Hindlimb muscle (tissue), 1 donor: Measurements from ENCODE around the gene CDKN2D. TPM values are rescaled to one million over a fixed set of nuclear protein-coding genes. Genes with fewer than 3 reads are reported as not detected.

Experiments
- DNase-seq: peaks from one replicate; pipeline ENCODE4 v3.0.0-alpha.2; 2013
- polyA plus RNA-seq: library from polyadenylated mRNA; unstranded; fragments of 120-200 nt; gene quantifications from one replicate; pipeline ENCODE4 v1.2.1, GENCODE V29; 2013; ENCODE audit not compliant: insufficient read length

The CDKN2D gene
- 14.4 TPM for polyA plus RNA-seq

DNA sequence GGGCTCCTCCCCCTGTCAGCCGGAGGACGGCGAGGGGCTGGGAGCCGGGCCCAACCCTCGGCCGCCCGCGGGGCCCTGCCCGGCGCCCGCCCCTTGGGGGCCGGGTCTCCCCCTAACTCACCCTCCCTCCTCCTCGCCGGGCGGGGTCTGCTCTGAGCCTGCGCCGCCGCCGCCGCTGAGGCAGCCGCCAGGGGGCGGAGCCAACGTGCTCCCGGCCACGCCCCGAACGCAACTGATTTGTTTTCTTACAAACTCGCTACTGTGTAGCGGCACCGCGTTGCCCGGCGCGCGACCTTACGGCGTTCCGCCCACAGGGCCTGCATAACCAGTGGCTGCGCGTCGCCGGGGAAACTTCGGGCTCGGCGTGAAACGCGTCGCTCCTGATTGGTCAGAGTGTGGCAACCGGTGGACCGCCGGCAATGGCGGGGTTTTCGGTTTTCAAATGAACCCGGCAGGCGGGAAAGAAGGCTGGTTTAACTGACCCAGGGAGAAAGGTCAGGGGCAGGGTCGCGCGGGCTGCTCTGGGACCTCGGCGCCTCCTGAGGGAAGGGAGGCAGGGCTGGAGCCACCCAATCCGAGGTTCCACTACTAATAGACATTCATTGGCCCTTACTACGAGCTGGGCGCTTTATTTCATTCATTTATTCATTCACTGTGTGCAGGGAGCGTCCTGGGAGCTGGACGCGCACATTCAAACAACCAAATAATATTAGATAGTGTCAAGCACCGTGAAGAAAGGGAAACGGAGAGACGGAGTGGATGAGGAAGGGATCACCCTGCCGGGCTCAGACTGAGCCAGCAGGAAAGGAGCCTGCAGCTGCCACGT, at the start of gene CDKN2D:
Gene CDKN2D (minus strand): TSS at position 154 of the 826 bp plus-strand sequence. CDS start 326 bp downstream, outside the sequence.
- peak; percentile 100 for DNase-seq

DNA sequence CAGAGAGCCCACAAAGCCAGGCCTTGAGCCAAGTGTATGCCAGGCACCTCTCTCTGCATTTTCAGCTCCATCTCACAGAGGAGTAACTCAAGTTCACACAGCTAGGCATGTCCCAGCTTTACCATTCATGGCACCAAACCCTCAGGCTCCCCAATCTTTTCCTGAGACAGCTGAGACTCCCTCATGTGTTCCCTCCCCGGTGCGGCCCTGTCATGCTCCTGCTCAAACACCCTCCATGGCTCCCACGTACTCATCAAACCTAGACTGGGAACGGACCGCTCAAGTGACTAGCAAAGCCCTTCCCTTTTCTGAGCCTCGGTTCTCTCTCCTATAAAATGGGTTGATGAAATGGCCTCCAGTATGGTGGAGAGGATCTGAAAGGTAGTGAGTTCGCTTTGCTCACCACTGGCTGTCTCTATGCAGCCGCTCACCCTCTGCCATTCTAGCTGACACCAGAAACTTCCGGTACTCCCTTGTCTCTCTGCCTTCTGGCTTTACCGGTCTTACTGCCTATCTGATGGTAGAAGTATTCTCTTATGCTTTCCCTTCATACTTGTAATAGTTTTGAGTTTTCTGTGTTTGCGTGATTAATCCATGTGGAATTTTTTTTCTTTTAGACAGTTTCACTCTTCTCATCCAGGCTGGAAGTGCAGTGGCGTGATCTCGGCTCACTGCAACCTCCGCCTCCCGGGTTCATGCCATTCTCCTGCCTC, 48.8 kb upstream of the CDKN2D start:
- no peak for DNase-seq

DNA sequence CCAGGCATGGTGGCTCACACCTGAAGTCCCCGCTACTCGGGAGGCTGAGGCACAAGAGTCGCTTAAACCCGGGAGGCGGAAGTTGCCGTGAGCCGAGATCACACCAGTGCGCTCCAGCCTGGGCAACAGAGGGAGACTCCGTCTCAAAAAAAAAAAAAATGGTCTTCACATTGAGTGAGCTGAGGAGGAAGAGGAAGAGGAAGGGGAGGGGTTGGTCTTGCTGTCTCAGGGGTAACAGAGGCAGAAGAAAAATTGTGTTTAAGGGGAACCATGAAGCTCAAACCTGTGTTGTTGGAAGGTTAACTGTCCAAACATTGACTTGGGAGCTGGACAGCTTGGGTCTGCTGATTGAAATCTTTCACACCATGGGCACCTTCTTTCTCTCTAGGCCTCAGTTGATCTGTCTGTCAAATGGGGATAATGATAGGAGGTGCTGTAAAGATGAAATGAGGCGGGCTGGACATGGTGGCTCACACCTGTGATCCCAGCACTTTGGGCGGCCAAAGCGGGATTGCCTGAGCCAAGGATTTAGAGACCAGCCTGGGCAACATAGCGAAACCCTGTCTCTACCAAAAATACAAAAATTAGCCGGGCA, 46.7 kb upstream of the CDKN2D start:
- no peak for DNase-seq

DNA sequence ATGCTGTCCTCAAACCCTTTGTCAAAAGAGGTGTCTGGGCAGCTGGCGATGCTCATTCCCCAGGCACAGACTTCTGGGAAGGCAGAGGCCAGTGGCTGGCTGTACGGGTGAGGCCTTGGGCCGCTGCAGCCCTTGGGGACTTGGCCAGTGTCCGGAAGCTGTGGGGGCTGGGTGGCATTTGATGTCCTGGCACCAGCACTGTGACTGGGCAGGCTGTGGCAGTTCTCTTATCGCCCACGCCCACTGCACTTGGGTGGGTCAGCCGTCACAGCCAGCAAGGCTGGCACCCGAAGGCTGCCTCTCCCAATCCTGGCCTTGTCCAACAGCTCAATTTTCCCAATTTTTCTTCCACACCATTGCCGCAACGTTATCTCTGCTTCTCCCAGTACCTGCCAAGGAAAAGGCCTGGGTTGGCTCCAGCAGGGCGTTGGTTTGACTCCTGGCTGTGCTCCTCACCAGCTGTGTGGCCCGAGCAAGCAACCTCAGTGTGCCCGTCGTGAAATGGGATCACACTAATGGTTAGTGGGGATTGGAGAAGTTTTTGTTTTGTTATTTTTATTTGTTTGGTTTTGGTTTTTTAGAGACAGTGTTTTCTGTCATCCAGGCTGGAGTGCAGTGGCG, 43.8 kb upstream of the CDKN2D start:
- DNase-seq = no peak

DNA sequence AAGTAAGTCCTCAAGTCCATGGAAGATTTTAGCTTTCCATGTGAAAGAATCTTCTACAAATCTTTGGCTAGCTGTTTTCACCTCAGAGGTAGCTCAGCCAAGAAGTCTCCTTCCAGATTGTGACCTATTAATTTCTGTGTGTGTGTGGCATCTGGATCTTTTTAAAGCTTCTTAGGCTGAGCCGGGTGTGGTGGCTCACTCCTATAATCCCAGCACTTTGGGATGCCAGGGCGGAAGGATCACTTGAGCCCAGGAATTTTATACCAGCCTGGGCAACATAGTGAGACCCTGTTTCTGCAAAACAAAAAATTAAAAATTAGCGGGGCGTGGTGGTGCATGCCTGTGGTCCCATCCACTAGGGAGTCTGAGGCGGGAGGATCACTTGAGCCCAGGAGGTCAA, 43.1 kb upstream of the CDKN2D start:
- DNase-seq = no peak

DNA sequence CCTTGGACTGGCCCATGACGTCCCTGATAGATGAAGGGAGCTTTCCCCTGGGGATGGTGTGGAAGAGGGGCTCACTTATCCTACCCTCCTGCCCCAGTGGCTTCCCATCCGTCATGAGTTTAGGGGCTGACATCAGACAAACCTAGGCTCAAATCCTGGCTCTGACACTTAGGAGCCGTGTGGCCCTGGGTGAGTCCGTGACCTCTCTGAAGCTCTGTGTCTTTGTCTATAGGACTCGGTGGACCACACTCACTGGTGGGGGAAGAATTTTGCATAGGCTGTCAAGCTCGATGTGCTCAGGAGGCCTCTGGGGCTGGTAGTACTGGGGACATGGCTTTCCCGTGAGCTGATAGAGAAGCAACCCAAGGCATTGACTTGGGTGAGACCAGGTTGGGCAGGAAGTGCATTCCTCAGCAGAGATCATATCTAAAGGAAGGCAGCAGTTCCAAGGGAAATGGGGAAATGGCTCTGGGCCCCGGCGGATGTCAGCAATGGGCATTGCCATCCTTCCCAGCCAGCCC, 35.7 kb upstream of the CDKN2D start:
- DNase-seq = no peak

DNA sequence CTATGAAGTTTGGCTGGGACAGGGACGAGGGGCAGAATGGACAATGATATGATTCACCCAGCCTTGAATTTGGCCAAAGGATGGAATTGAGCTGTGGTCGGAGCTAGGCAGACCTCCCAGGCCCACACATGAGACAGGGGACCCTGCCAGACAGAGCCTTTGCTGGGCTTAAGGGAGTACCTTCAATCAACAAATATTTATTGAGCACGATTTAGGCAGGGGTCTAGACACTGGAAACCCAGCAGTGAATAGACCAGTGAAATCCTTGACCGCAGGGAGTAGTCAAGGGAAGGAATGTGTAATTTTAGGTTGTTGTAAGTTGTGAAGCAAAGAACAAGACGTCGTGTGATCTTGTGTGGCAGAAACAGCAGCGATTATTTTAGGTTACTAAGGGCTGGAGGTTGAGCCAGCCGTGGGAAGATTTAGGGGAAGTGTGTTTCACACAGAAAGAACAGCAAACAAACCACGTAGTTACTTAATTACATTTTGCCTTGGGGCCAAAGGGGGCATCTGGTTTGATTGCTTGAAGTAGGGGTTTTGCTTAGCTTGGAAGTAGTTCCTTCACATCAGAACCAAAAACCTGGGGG, 35.2 kb upstream of the CDKN2D start:
- DNase-seq = no peak

DNA sequence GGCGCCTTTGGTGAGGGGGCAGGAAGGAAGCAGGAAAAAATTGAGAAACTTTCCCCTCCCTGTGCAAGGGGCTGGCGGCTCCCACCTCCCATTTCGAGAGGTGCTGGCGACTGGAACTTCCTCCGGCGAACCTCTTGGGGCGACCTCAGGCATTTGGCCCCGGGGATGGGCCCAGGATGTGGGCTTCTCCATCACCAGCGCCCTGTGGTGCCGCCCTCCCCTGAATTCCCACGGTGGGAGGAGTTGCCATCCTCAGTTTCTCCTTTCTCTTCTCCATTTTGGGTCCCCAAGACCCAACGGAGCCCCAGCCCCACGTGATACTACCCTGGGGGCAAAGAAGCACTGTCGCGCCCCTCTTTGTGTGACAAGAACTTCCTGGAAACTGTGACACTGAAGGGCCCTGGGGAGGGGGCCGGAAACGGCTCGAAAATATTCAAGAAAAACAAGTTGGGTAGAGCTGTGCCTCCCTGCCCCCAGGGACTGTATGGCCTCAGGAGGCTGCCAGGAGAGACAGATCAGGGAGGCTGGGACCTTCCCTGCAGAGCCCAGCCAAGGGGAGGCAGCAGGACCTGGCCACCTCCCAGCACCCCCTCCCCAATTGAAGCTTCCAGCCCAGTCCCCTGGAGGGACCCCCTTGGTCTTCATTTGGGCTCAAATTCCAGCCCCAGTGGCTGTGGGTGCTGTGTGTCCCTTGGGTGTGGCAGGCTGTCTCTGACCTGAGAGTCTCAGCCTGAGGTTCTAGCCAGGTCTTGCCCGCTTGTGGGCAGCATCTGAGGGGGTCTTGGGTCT, 34.5 kb upstream of the CDKN2D start:
- DNase-seq = no peak

DNA sequence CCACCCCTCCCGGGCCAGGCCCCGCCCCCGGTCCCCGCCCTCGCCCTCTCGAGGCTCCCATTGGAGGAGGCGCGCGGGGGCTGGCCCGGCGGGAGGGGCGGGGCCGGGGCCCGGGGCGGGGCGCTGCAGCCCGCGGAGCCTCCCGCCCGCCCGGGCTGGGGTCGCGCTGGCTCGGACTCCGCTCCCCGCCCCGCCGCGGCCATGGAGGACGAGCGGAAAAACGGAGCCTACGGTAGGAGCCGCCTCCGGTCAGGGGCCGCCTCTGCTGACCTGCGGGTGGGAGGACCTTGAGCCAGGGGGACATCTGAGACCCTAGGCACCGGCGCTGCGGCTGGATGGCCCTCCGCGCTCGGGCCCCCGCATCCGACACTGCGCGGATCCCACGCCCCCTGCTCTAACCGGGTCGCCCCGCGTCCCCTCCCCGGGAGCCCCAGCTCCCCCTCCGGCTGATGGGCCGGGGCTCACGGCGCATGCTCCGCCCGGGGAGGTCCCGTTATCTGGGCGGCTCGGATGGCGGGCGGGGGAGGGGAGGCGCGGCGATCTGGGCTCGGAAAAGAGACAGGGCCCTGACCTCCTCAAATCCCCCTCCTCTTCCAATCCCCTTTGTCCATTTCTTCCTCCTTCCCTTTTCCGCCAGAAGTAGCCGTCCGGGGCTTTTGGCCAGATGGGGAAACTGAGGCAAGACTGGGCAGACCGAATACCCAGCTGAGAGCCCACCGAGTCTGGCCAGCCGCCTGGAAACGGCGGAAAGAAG, 33.7 kb upstream of the CDKN2D start:
- peak; percentile 67 for DNase-seq

DNA sequence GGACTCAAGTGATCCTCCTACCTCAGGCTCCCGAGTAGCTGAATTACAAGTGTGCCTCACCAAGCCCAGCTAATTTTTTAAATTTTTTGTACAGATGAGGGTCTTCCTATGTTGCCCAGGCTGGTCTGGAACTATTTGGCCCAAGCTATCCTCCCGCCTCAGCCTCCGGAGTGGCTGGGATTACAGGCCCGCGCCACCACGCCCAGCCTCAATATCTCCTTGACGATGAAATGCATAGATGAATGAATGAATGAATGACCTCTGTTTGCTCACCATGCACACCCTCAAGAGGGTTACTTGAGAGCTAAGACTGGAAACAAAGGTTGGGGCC, 33.2 kb upstream of the CDKN2D start:
- DNase-seq = no peak

DNA sequence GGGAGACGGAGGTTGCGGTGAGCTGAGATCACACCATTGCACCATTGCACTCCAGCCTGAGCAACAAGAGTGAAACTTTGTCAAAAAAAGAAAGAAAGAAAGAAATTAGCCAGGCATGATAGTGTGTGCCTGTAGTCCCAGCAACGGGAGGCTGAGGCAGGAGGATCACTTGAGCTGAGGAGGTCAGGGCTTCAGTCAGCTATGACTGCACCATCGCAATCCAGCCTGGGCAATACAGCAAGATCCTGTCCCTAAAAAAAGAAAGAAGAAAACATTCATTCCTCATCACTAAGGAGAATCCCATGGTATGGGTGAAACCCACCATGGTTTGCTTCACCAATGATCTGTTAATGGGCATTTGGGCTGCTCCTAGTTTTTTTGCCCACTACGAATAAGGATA, 31.4 kb upstream of the CDKN2D start:
- no peak for DNase-seq

DNA sequence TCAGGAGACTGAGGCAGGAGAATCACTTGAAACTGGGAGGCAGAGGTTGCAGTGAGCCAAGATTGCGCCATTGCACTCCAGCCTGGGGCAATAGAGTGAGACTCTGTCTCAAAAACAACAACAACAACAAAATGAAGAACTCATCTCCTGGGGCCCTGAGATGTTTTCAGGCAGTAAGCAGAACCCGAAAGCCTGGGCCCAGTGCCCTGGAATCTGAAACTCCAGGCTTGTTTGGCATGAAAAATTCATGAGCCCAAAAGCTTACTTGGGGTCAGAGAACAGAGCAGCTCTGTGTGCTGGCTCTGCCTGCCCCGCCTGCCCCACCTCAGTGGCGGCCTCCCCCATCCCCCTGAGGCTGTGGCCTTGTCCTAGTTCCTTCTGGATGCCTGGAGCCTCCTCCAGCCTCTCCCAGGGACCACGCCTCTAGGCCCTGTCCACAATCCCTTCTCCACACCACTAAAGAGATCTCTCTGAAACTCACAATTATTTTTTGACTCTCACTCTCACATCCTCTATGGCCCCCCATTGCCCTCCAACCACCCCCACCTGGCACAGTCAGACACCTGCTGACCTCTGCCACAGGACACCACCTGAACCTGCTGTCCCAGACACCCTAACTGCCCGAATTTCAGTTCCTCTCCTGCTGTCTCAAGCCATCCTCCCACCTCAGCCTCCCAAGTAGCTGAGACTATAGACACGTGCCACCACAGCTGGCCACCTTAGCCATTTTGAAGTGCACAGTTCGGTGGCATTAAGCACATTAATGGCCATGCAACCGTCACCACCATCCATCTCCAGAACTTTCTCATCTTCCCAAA, 25.2 kb upstream of the CDKN2D start:
- no peak for DNase-seq

DNA sequence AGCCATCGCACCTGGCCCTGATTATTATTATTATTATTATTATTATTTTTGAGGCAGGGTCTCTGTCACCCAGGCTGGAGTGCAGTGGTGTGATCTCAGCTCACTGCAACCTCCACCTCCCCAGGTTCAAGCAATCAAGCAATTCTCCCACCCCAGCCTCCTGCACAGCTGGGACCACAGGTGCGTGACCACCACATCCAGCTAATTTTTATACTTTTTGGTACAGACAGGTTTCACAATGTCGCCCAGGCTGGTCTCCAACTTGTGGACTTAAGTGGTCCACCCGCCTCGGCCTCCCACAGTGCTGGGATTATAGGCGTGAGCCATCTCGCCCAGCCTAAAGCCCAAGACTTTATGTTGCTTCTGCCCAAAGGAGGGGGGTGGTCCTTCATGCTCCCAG, 24.4 kb upstream of the CDKN2D start:
- DNase-seq = no peak

DNA sequence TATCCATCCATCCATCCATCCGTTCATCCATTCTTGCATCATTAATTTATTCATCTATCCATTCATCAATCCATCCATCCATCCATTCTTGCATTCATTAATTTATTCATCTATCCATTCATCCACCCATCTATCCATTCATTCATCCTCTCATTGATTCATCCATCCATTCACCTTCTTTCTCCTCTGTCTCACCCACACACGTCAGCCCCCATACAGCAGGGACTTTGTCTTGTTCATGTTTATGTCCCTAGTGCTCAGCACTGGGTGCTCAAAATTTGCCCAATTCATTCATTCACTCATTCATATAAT, 19.0 kb upstream of the CDKN2D start:
- DNase-seq = no peak

DNA sequence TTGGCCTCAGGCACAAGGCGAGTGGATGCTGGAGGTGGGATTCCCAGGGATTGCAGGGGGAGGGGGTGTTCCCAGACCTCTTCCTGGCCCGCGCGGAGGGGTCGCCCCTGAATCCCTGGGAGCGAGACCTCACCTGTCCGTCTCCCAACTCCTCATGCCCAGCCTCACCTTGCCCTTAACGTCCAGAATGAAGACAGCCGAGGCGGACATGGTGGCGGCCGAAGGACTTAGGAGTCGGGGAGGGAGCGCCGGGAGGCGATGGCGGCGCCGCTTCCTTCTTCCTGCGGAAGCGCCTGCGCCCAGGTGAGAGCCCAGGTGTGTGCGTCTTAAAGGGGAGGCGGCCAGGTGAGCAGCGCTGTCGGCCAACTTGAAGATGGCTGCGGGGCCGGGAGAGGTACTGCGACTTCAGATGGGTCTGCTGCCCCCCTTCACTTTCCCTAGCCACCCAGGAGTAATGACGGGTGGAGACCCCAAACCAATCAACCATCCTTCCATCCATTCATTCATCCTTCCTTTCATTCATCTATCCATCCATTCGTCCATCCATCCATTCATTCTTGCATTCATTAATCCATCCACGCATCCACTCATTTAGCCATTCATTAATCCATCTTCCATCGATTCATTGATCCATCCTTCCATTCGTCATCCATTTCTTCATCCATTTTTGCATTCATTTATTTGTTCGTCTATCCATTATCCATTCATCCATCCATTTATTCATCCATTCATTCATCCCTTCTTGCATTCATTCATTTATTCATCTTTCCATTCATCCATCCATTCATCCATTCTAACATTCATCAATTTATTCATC, 18.5 kb upstream of the CDKN2D start, which contains the start of gene AP1M2:
Gene AP1M2 (minus strand): TSS at position 291 of the 817 bp plus-strand sequence. CDS start 81 bp downstream, at position 210.
- DNase-seq = no peak

DNA sequence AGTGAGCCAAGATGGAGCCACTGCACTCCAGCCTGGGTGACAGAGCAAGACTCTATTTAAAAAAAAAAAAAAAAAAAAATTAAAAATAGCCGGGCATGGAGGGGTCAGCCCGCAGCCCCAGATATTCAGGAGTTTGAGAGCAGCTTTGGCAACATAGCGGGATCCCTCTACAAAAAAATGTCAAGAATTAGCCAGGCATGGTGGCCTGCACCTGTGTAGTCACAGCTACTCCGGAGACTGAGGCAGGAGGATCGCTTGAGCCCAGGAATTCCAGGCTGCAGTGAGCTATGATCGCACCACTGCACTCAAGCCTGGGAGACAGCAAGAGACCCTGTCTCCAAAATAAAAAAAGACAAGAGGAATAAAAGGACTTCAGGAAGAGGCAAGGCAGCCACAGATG, 17.6 kb upstream of the CDKN2D start:
- no peak for DNase-seq

DNA sequence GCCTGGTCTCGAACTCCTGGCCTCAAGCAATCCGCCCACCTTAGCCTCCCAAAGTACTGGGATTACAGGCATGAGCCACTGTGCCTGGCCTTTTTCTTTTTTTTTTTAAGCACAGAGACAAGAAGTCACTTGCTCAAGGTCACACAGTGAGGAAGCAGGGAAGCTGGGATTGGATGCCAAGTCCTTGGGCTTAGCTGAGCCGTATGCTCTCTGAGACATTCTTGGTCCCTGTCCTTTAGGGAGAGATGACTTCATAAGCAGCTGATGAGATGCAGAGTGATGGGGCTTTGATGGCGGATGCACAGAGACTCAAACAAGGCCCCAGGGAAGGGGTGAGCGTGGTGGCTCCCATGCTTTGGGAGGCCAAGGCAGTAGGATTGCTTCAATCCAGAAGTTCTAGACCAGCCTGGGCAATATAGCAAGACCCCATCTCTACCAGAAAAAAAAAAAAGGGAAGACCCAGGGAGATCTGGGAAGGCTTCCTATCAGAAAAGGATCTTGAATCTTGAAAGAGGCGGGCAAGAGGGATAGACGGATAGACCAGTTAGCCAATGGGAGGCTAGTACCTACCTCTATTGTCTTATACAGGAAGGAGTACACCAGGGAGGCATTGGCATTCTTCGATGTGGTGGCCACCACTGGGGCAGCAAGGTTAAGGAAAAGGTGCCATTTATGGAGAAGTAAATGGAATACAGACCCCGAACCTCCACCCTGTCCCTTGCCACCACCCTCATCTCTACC, 14.4 kb upstream of the CDKN2D start:
- DNase-seq = no peak

DNA sequence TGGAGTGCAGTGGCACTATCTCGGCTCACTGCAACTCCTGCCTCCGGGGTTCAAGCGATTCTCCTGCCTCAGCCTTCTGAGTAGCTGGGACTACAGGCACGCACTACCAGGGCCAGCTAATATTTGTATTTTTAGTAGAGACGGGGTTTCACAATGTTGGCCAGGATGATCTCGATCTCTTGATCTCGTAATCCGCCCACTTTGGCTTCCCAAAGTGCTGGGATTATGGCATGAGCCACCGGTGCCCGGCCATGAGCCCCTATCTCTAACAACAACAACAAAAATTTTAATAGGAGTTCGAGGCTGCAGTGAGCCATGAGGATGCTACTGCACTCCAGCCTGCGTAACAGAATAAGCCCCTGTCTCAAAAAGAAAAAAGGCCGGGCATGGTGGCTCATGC, 13.3 kb upstream of the CDKN2D start:
- DNase-seq = no peak
